Psoas muscle (tissue), 8 donors: ENCODE data around the gene PLBD2. TPM values are rescaled to one million over a fixed set of nuclear protein-coding genes. Genes with fewer than 3 reads are reported as not detected.

Experiments
- ATAC-seq, 4 donors: fragments of 200-7000 bp; cut with Tn5 transposase; one replicate each; pipeline ENCODE4 v1.9.1; 2020; ENCODE audit warnings: moderate library complexity in 3 of 4, mild to moderate bottlenecking in 2 of 4
- DNase-seq, 2 donors: peaks; one replicate each; pipeline ENCODE4 v3.0.0-alpha.2; 2020
- H3K27ac ChIP-seq: fragments of 200-600 bp; one replicate; pipeline ENCODE4 v1.8.0; 2022
- H3K27me3 ChIP-seq, 3 donors: fragments of 200-600 bp in 1 of 3; one replicate each; pipeline versions ENCODE4 v1.6.1 to v1.8.0; 2013 to 2022; ENCODE audit warnings: low read length in 2 of 3, mild to moderate bottlenecking in 2 of 3, moderate library complexity in 1 of 3; ENCODE audit not compliant: insufficient read depth in 3 of 3
- H3K36me3 ChIP-seq, 2 donors: fragments of 200-600 bp in 1 of 2; one replicate each; pipeline versions ENCODE4 v1.6.1 to v1.8.0; 2013 to 2022; ENCODE audit warnings: low read depth in 1 of 2, mild to moderate bottlenecking in 1 of 2, moderate library complexity in 1 of 2; ENCODE audit not compliant: insufficient read depth in 1 of 2
- H3K4me1 ChIP-seq: fragments of 200-600 bp; one replicate; pipeline ENCODE4 v1.8.0; 2022
- H3K4me3 ChIP-seq: fragments of 200-600 bp; one replicate; pipeline ENCODE4 v1.8.0; 2022; ENCODE audit warnings: mild to moderate bottlenecking
- H3K9me3 ChIP-seq: fragments of 200-600 bp; one replicate; pipeline ENCODE4 v1.8.0; 2022
- WGBS, 3 donors: extraction: QIAGEN DNeasy Blood & Tissue Kit; methylation state at CpG; one replicate each; pipeline versions ENCODE4 v1.1.6 to v1.1.7; 2013; 5-methylcytosine and 5-hydroxymethylcytosine counted together
- intact Hi-C, 2 donors: fragments of 100-400 bp; cut with DNase I; formaldehyde crosslinking; loops; one replicate each; pipeline versions ENCODE4 v1.11.0 to v1.14.2; 2022
- polyA plus RNA-seq, 3 donors: library from polyadenylated mRNA; stranded (reverse); fragments of 200-250 nt; gene quantifications; one replicate each; pipeline ENCODE4 v1.2.3, GENCODE V29; 2013
- total RNA-seq, 4 donors: library from RNA; stranded (reverse); fragmentation: NEBNext Ultra II Directional in 2 of 4; extraction: Animal tissue kit (Norgen Biotek cat#: 25700) in 2 of 4; gene quantifications; one replicate each; pipeline versions ENCODE4 v1.2.1 to v1.2.4, GENCODE V29; 2021 to 2023
- TF ChIP-seq, protein P1 (sequence below): fragments of 200-600 bp; IDR thresholded peaks from one replicate; pipeline ENCODE4 v1.8.0; 2022; ENCODE audit warnings: antibody characterized with exemption
- donor health status: healthy with polysubstance abuse.
- donor health status: DM: no; HTN: no; CAD: no; lungs with moderate emphysema.
- donor health status: Bipolar disorder and iron deficiency.
- donor health status: healthy.
- donor health status: DM: yes; HTN: yes; CAD: no.
- donor health status: DM: no; HTN: no; CAD: no.
- donor health status: DM: no; HTN: no; CAD: no.
- donor health status: DM: yes; HTN: yes; CAD: no.

Gene PLBD2
- total and polyA plus RNA-seq, 7 donors = 5.2 to 21.4 (median 15.7) TPM

DNA sequence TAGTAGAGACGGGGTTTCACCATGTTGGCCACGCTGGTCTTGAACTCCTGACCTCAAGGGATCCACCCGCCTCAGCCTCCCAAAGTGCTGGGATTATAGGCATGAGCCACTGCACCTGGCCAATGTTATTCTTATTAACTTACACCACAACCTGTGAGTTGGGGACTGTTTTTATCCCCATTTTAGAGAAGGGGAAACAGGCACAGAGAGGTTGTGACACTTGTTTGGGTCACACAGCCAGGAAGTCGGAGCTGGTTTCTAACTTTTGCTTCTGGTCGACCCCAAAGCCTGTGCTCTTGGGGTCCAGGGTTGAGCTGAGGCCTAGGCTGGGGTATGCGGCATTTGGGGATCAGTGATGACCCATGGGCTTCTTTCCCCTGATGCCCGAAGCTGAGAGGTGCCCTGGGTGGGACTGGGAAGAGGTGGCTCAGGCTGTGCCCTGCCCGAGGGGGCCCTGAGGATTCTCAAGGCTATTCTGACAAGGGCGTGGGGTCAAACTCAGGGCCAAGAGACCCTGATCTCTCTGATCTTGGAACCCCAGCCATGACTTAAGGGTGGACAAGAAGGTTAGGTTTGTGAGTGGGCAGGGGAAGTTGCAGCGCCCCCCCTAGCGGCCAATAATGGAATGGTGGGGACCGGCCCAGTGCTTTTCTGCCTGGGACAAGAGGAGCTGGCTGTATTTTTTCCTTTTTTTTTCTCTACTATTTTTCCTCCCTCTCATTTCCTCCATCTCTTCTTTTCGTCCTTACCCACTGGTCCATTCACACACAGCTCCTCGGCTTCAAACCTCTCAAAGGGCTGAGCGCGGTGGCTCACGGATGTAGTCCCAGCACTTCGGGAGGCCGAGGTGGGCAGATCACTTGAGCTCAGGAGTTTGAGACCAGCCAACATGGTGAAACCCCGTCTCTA, 66.8 kb downstream of the PLBD2 start:
- TF ChIP-seq, protein P1, sequence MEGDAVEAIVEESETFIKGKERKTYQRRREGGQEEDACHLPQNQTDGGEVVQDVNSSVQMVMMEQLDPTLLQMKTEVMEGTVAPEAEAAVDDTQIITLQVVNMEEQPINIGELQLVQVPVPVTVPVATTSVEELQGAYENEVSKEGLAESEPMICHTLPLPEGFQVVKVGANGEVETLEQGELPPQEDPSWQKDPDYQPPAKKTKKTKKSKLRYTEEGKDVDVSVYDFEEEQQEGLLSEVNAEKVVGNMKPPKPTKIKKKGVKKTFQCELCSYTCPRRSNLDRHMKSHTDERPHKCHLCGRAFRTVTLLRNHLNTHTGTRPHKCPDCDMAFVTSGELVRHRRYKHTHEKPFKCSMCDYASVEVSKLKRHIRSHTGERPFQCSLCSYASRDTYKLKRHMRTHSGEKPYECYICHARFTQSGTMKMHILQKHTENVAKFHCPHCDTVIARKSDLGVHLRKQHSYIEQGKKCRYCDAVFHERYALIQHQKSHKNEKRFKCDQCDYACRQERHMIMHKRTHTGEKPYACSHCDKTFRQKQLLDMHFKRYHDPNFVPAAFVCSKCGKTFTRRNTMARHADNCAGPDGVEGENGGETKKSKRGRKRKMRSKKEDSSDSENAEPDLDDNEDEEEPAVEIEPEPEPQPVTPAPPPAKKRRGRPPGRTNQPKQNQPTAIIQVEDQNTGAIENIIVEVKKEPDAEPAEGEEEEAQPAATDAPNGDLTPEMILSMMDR = peak; percentile 78
- WGBS, 3 donors = 53 to 56% (median 53%) methylated on average over 19 to 20 of the region's 20 CpGs
- H3K27me3 ChIP-seq = no peaks in the 10 kb centered on the region
- no peak overlapping the region for H3K27ac ChIP-seq
- H3K9me3 ChIP-seq = no peaks in the 10 kb centered on the region
- DNase-seq = peak; percentile 45 to 71
- intact Hi-C loops = loop anchor here (1.0 to 5.0 kb wide), 4 partner anchors 93 to 233 kb away; no protein-coding TSS in a partner anchor
- H3K36me3 ChIP-seq = no peaks in the 10 kb centered on the region
- H3K4me3 ChIP-seq = no peak overlapping the region
- ATAC-seq = peak in 3 of 4 donors; percentile 53 to 80 (median 70)
- H3K4me1 ChIP-seq = no peaks in the 10 kb centered on the region

DNA sequence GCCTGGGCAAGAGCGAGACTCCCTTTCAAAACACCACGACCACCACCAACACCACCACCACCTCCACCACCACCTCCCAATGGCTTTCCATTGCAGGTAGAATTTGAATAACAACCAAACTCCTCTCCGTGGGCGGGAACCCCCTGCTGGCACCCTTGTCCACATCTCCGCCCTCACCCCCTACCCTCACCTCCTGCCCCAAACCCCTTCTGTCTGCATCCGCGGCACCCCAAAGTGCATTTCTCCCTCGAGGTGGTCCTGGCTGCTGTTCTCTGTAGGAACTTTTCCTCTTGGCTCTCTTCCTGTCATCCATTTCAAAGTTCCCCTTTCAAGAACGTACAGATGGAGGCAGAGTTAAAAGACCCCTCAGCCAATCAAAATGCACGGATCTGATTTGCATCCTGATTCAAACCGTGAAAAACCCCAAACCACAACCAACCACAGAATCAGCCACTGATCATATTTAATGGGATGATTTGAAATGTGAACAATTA, 67.6 kb downstream of the PLBD2 start:
- Histone ChIP-seq H3K27me3 (no peaks in the 10 kb centered on the region), H3K27ac (no peak overlapping the region), H3K9me3 (no peaks in the 10 kb centered on the region)

DNA sequence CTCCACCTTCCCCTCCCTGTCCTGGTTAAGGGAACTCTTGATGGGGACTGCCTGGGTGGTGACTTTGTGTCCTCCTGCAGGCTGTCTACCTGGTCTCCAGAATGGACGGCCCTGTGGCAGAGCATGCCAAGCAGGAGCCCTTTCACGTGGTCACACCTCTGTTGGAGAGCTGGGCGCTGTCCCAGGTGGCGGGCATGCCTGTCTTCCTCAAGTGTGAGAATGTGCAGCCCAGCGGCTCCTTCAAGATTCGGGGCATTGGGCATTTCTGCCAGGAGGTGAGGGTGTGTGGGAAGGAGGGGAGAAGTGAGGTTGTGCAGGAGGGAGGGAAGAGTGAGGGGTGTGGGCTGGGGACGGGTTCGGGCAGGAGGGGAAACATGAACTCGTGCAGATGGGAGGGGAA, 69.5 kb downstream of the PLBD2 start:
- TF ChIP-seq, protein P1 = no peak
- H3K9me3 ChIP-seq = no peaks in the 10 kb centered on the region
- H3K27ac ChIP-seq = no peak overlapping the region
- no peaks in the 10 kb centered on the region for H3K27me3 ChIP-seq
- 58 to 64% (median 63%) methylated on average over 9 of the region's 9 CpGs for WGBS, 3 donors
- DNase-seq = no peak
- intact Hi-C loops = loop anchor here (5.0 kb wide), 3 partner anchors 96 to 236 kb away; no protein-coding TSS in a partner anchor
- H3K4me3 ChIP-seq = no peak overlapping the region
- H3K36me3 ChIP-seq = no peaks in the 10 kb centered on the region
- ATAC-seq = no peak
- H3K4me1 ChIP-seq = no peaks in the 10 kb centered on the region

More for the DNA sequence above, 67.6 kb downstream of the PLBD2 start:
- DNase-seq = no peak
- ATAC-seq = no peak
- TF ChIP-seq, protein P1 = no peak
- intact Hi-C loops = loop anchor here (1.0 to 5.0 kb wide), 4 partner anchors 94 to 234 kb away; no protein-coding TSS in a partner anchor
- no peaks in the 10 kb centered on the region for H3K4me1 ChIP-seq
- 24 to 31% (median 26%) methylated on average over 11 of the region's 11 CpGs for WGBS, 3 donors
- H3K4me3 ChIP-seq = no peak overlapping the region
- H3K36me3 ChIP-seq = no peaks in the 10 kb centered on the region

DNA sequence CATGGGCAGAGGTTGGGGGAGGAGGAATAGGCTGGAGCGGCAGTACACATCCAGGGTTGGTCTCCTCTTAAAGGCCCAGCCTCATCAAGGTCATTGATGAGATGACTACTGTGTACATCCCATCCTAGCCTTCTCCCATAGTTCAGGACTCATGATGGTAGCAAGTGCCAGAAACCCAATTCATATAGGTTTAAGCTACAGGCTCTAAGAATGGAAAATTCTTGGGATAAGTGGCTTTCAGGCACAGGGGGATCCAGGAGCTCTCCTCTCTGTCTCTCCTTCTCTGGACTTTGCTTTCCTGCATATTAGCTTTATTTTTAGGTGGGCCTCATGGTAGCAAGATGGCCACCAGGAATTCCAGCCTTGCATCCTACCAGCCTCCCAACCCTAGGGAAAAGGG, 70.1 kb downstream of the PLBD2 start:
- 81 to 91% (median 89%) methylated on average over 1 of the region's 1 CpG for WGBS, 3 donors
- intact Hi-C loops = loop anchor here (5.0 kb wide), 3 partner anchors 96 to 236 kb away; no protein-coding TSS in a partner anchor
- ATAC-seq = no peak

More for the DNA sequence above, 70.1 kb downstream of the PLBD2 start:
- Histone ChIP-seq H3K4me1 (no peaks in the 10 kb centered on the region), H3K27me3 (no peaks in the 10 kb centered on the region), H3K9me3 (no peaks in the 10 kb centered on the region), H3K4me3 (no peak overlapping the region), H3K27ac (no peak overlapping the region), H3K36me3 (no peaks in the 10 kb centered on the region)
- TF ChIP-seq, protein P1 = no peak
- no peak for DNase-seq
